HCT116 (cell line): ENCODE results near the gene TMEM130. TPM values are rescaled to one million over a fixed set of nuclear protein-coding genes. Genes with fewer than 3 reads are reported as not detected.
A peak's percentile ranks its signal among the peaks of the same experiment; 100 is the strongest.

Source experiments
- ATAC-seq: fragments of 200-7000 bp; cut with Tn5 transposase; 2 replicates; pipeline ENCODE4 v1.9.1; 2020; ENCODE audit warnings: mild to moderate bottlenecking, moderate library complexity
- BruUV-seq: library from RNA; stranded (reverse); fragments of 400-500 nt; replicated peaks from 2 replicates; lab custom pipeline; 2021; lab: Mats Ljungman, UMichigan
- CTCF ChIA-PET: fragments of 300-600 bp; sonication (Branson Sonifier 250); formaldehyde crosslinking; loops from one replicate; lab custom pipeline; 2021; ENCODE audit warnings: antibody characterized with exemption; lab: Charles Lee
- POLR2A ChIA-PET: fragments of 300-600, 350-600 bp; sonication (Branson Sonifier 250); formaldehyde crosslinking; loops from one replicate; lab custom pipeline; 2021; ENCODE audit warnings: antibody characterized with exemption; lab: Charles Lee
- RAD21 ChIA-PET, 2 experiments: fragments of 300-600 bp; sonication (Branson Sonifier 250); formaldehyde crosslinking; loops; one replicate each; lab custom pipeline; 2023; ENCODE audit warnings: low total read pairs in 2 of 2; ENCODE audit not compliant: uncharacterized antibody in 2 of 2, unreplicated experiment in 2 of 2, low non-redundant PET in 1 of 2; lab: Charles Lee
- DNase-seq: peaks from one replicate; pipeline ENCODE4 v3.0.0-alpha.2; 2010; ENCODE audit warnings: low read depth, low spot score
- H2AFZ ChIP-seq: fragments of 200-600 bp; shearing (Covaris generic), sonication (generic); 2 replicates; pipeline ENCODE4 v1.6.1; 2017; ENCODE audit warnings: low read depth, mixed run types, mixed read lengths, antibody characterized with exemption, low read length; ENCODE audit not compliant: poor library complexity, severe bottlenecking
- H3K27ac ChIP-seq: 2 replicates; pipeline ENCODE4 v1.5.1; 2012; ENCODE audit warnings: low read depth, low read length
- H3K27me3 ChIP-seq: fragments of 200-600 bp; sonication (generic); 2 replicates; pipeline ENCODE4 v1.6.1; 2016; ENCODE audit warnings: mixed run types, low read length, mixed read lengths; ENCODE audit not compliant: insufficient read depth
- H3K36me3 ChIP-seq, 2 experiments: fragments of 200-500 bp in 1 of 2; fragments of 200-600 bp in 1 of 2; sonication (Bioruptor generic) in 1 of 2; sonication (generic) in 1 of 2; 2 replicates each; pipeline versions ENCODE4 v1.5.1 to v1.6.1; 2014 to 2016; ENCODE audit warnings: low read length in 2 of 2, inconsistent platforms in 1 of 2, mixed read lengths in 1 of 2, mixed run types in 1 of 2; ENCODE audit not compliant: insufficient read depth in 2 of 2, control insufficient read depth in 1 of 2
- H3K4me1 ChIP-seq, 2 experiments: fragments of 200-600 bp in 1 of 2; sonication (generic) in 1 of 2; 2 replicates each; pipeline versions ENCODE4 v1.5.1 to v1.6.1; 2012 to 2017; ENCODE audit warnings: low read length in 2 of 2, inconsistent platforms in 1 of 2, mild to moderate bottlenecking in 1 of 2, mixed read lengths in 1 of 2, mixed run types in 1 of 2, moderate library complexity in 1 of 2; ENCODE audit not compliant: insufficient read depth in 2 of 2, control insufficient read depth in 1 of 2
- H3K4me2 ChIP-seq: fragments of 200-600 bp; sonication (generic); 2 replicates; pipeline ENCODE4 v1.6.1; 2017; ENCODE audit warnings: mixed run types, low read length, mixed read lengths
- H3K4me3 ChIP-seq, 2 experiments: fragments of 200-600 bp in 1 of 2; sonication (generic) in 1 of 2; replicated peaks in 1 of 2; 2 replicates each; pipeline ENCODE4 v1.5.1; 2011 to 2016; ENCODE audit warnings: low read length in 2 of 2, control low read depth in 1 of 2, low read depth in 1 of 2, mild to moderate bottlenecking in 1 of 2, mixed read lengths in 1 of 2, mixed run types in 1 of 2
- H3K79me2 ChIP-seq: fragments of 200-600 bp; sonication (generic); 2 replicates; pipeline ENCODE4 v1.6.1; 2017; ENCODE audit warnings: mild to moderate bottlenecking, mixed run types, low read length, moderate library complexity, mixed read lengths; ENCODE audit not compliant: insufficient read depth
- H3K9ac ChIP-seq: fragments of 200-600 bp; sonication (generic); 2 replicates; pipeline ENCODE4 v1.6.1; 2016; ENCODE audit warnings: low read length, mixed read lengths
- H3K9me2 ChIP-seq: fragments of 200-600 bp; sonication (generic), shearing (Covaris generic); 2 replicates; pipeline ENCODE4 v1.6.1; 2017; ENCODE audit warnings: mixed run types, mild to moderate bottlenecking, moderate library complexity; ENCODE audit not compliant: insufficient read depth
- H3K9me3 ChIP-seq, 2 experiments: fragments of 200-500 bp in 1 of 2; fragments of 200-600 bp in 1 of 2; sonication (Bioruptor generic) in 1 of 2; sonication (generic) in 1 of 2; 2 replicates each; pipeline ENCODE4 v1.6.1; 2014 to 2017; ENCODE audit warnings: low read length in 2 of 2, mixed read lengths in 2 of 2, inconsistent platforms in 1 of 2, low read depth in 1 of 2, mild to moderate bottlenecking in 1 of 2, mixed run types in 1 of 2, moderate library complexity in 1 of 2; ENCODE audit not compliant: control insufficient read depth in 1 of 2, insufficient read depth in 1 of 2
- H4K20me1 ChIP-seq: fragments of 200-600 bp; sonication (generic), shearing (Covaris generic); 2 replicates; pipeline ENCODE4 v1.6.1; 2017; ENCODE audit warnings: mixed run types, mild to moderate bottlenecking, moderate library complexity; ENCODE audit not compliant: insufficient read depth
- ATF3 ChIP-seq: IDR thresholded peaks from 2 replicates; pipeline ENCODE4 v1.6.1; 2012
- EZH2 ChIP-seq: fragments of 200-600 bp; sonication (generic); IDR thresholded peaks from 2 replicates; pipeline ENCODE4 v1.6.1; 2017; ENCODE audit warnings: antibody characterized with exemption, mixed run types
- EZH2phosphoT487 ChIP-seq: fragments of 200-600 bp; IDR thresholded peaks from 2 replicates; pipeline ENCODE4 v1.6.1; 2018; ENCODE audit warnings: antibody characterized with exemption, borderline replicate concordance
- JUND ChIP-seq: IDR thresholded peaks from 2 replicates; pipeline ENCODE4 v1.6.1; 2012
- POLR2AphosphoS5 ChIP-seq: IDR thresholded peaks from 2 replicates; pipeline ENCODE4 v1.6.1; 2011; ENCODE audit warnings: mild to moderate bottlenecking, low read depth, low read length, moderate library complexity
- RAD21 ChIP-seq: IDR thresholded peaks from 2 replicates; pipeline ENCODE4 v1.6.1; 2012; ENCODE audit warnings: low read depth, mild to moderate bottlenecking
- REST ChIP-seq: IDR thresholded peaks from 2 replicates; pipeline ENCODE4 v1.6.1; 2012; ENCODE audit warnings: low read depth
- SIN3A ChIP-seq: IDR thresholded peaks from 2 replicates; pipeline ENCODE4 v1.6.1; 2012; ENCODE audit warnings: low read depth
- SRF ChIP-seq: IDR thresholded peaks from 2 replicates; pipeline ENCODE4 v1.6.1; 2012; ENCODE audit warnings: low read depth
- YY1 ChIP-seq: IDR thresholded peaks from 2 replicates; pipeline ENCODE4 v1.6.1; 2011; ENCODE audit warnings: low read length, low read depth, moderate library complexity, mild to moderate bottlenecking; ENCODE audit not compliant: insufficient replicate concordance; ENCODE audit errors: extremely low read depth
- ZBTB33 ChIP-seq: IDR thresholded peaks from 2 replicates; pipeline ENCODE4 v1.6.1; 2011; ENCODE audit warnings: mild to moderate bottlenecking, low read length, moderate library complexity; ENCODE audit not compliant: insufficient replicate concordance; ENCODE audit errors: extremely low read depth
- ZFX ChIP-seq: fragments of 450-650 bp; IDR thresholded peaks from 2 replicates; pipeline ENCODE4 v1.6.1; 2017
- intact Hi-C: fragments of 100-400 bp; cut with micrococcal nuclease; formaldehyde crosslinking; loops from 2 replicates; pipeline ENCODE4 v1.10.0; 2022
- total RNA-seq: library from RNA; stranded (reverse); gene quantifications from one replicate; pipeline ENCODE4 v1.2.1, GENCODE V29; 2021; ENCODE audit not compliant: unreplicated experiment

The TMEM130 gene
- total RNA-seq, 1 experiment from 2014 or later: not detected

- ChIA-PET CTCF (no interaction called here), RAD21 (no interaction called here), POLR2A (no interaction called here)
- TF ChIP-seq SRF (no peak), REST (no peak), YY1 (no peak), POLR2AphosphoS5 (no peak), EZH2 (no peak), ZBTB33 (no peak), EZH2phosphoT487 (no peak), SIN3A (no peak), RAD21 (no peak), ATF3 (no peak), JUND (no peak), ZFX (no peak)
- H3K9ac ChIP-seq: no peak overlapping the region
- TSS peak; percentile 9 for BruUV-seq
- intact Hi-C loops: no loop called here
- no peak overlapping the region for H2AFZ ChIP-seq
- no peak overlapping the region for H3K27ac ChIP-seq
- peaks cover 55 to 56% of the 10 kb centered on the region in 2 experiments; a peak in 3 of 4 replicates for H3K36me3 ChIP-seq
- H3K27me3 ChIP-seq: no peaks in the 10 kb centered on the region
- no peak overlapping the region for H3K4me3 ChIP-seq
- H3K9me2 ChIP-seq: no peaks in the 10 kb centered on the region
- DNase-seq: no peak
- H3K4me1 ChIP-seq: no peaks in the 10 kb centered on the region
- H3K9me3 ChIP-seq: no peaks in the 10 kb centered on the region
- no peak for ATAC-seq
- H4K20me1 ChIP-seq: no peaks in the 10 kb centered on the region; the same call in 1 of the 2 replicates
- no peak overlapping the region for H3K4me2 ChIP-seq
- H3K79me2 ChIP-seq: no peaks in the 10 kb centered on the region; the same call in 1 of the 2 replicates
These were observed 30.0 kb upstream of the TMEM130 start for GRCh38 chr7:98899816-98900215.
